AG04450 (cell line): ENCODE results near the gene GAB1. TPM values are rescaled to one million over a fixed set of nuclear protein-coding genes. Genes with fewer than 3 reads are reported as not detected.

Experiments used
- CTCF ChIA-PET: fragments of 300-600, 350-600 bp; formaldehyde crosslinking; extraction: SDS; loops from one replicate; lab custom pipeline; 2022; ENCODE audit warnings: antibody characterized with exemption, inconsistent platforms; lab: Charles Lee
- POLR2A ChIA-PET: fragments of 350-600 bp; formaldehyde crosslinking; extraction: SDS; loops from one replicate; lab custom pipeline; 2021; ENCODE audit warnings: antibody characterized with exemption, inconsistent platforms; lab: Yijun Ruan, JAX
- DNase-seq: peaks from one replicate; pipeline ENCODE4 v3.0.0-alpha.2; 2011; ENCODE audit warnings: low read depth, low spot score
- H3K27ac ChIP-seq: one replicate; pipeline ENCODE4 v1.5.1; 2012; ENCODE audit warnings: low read depth, low read length, control low read depth
- H3K27me3 ChIP-seq: one replicate; pipeline ENCODE4 v1.6.0; 2012; ENCODE audit warnings: low read length; ENCODE audit not compliant: control insufficient read depth, insufficient read depth
- H3K4me3 ChIP-seq: 2 replicates; pipeline ENCODE4 v1.5.1; 2011; ENCODE audit warnings: mild to moderate bottlenecking, low read depth, low read length, control low read depth
- H3K9me3 ChIP-seq: 2 replicates; pipeline ENCODE4 v1.5.1; 2012; ENCODE audit warnings: low read length; ENCODE audit not compliant: control insufficient read depth, insufficient read depth
- CTCF ChIP-seq: IDR thresholded peaks from 2 replicates; pipeline ENCODE4 v1.5.1; 2011; ENCODE audit warnings: low read depth, low read length, control low read depth, inconsistent platforms
- polyA plus RNA-seq: library from polyadenylated mRNA; depleted of rRNA; stranded (reverse); fragments of >200 nt; gene quantifications from 2 replicates; pipeline ENCODE4 v1.2.3, GENCODE V29; 2011

GAB1 gene
- polyA plus RNA-seq, 1 experiment = 13.8 TPM

GRCh38 chr4:143341186-143341755 is 4.6 kb downstream of the GAB1 start:
- CTCF ChIA-PET = no interaction called here
- POLR2A ChIA-PET = no interaction called here
- Histone ChIP-seq H3K9me3 (no peaks in the 10 kb centered on the region; the same call in 1 of the 2 replicates), H3K27ac (no peak overlapping the region), H3K4me3 (no peak overlapping the region), H3K27me3 (no peaks in the 10 kb centered on the region)
- DNase-seq = no peak
- TF ChIP-seq CTCF = no peak

- H3K27me3 ChIP-seq = no peaks in the 10 kb centered on the region
- no peaks in the 10 kb centered on the region for H3K9me3 ChIP-seq
- no peak overlapping the region for H3K27ac ChIP-seq
- ChIA-PET CTCF (interaction anchor here (1.1 to 2.2 kb wide), 3 partner anchors 14 to 140 kb away, joined by 3 to 7 read pairs (median 5); no protein-coding TSS in a partner anchor), POLR2A (no interaction called here)
- TF ChIP-seq CTCF = no peak
- no peak for DNase-seq
- H3K4me3 ChIP-seq = no peak overlapping the region
These were observed 6.7 kb downstream of the GAB1 start for GRCh38 chr4:143343276-143343831.

- POLR2A ChIA-PET = no interaction called here
- Histone ChIP-seq H3K4me3 (no peak overlapping the region), H3K9me3 (no peaks in the 10 kb centered on the region), H3K27ac (no peak overlapping the region), H3K27me3 (no peaks in the 10 kb centered on the region)
- no peak for TF ChIP-seq CTCF
- no peak for DNase-seq
- CTCF ChIA-PET = interaction anchor here (1.1 to 2.2 kb wide), 3 partner anchors 15 to 140 kb away, joined by 3 to 7 read pairs (median 5); no protein-coding TSS in a partner anchor
These were observed 7.4 kb downstream of the GAB1 start for GRCh38 chr4:143344041-143344440.

GRCh38 chr4:143344774-143345173 is 8.1 kb downstream of the GAB1 start:
- H3K27ac ChIP-seq = no peak overlapping the region
- no peak for DNase-seq
- H3K4me3 ChIP-seq = no peak overlapping the region
- H3K9me3 ChIP-seq = peaks cover 2% of the 10 kb centered on the region; the same call in 1 of the 2 replicates
- POLR2A ChIA-PET = interaction anchor here (1.3 kb wide), 1 partner anchor 8 kb away, joined by 3 read pairs; no protein-coding TSS in a partner anchor
- CTCF ChIA-PET = interaction anchor here (2.2 kb wide), 1 partner anchor 141 kb away, joined by 7 read pairs; no protein-coding TSS in a partner anchor
- TF ChIP-seq CTCF = no peak
- no peaks in the 10 kb centered on the region for H3K27me3 ChIP-seq

- Histone ChIP-seq H3K4me3 (no peak overlapping the region), H3K9me3 (peaks cover 4% of the 10 kb centered on the region; the same call in 1 of the 2 replicates), H3K27ac (no peak overlapping the region), H3K27me3 (no peaks in the 10 kb centered on the region)
- no peak for TF ChIP-seq CTCF
- ChIA-PET POLR2A (interaction anchor here (1.3 kb wide), 1 partner anchor 8 kb away, joined by 3 read pairs; no protein-coding TSS in a partner anchor), CTCF (interaction anchor here (0.6 to 2.2 kb wide), 4 partner anchors 9 to 142 kb away, joined by 3 to 7 read pairs (median 4); partner anchors contain the start of gene GAB1)
- no peak for DNase-seq
These were observed 8.7 kb downstream of the GAB1 start for GRCh38 chr4:143345356-143345755.
